CD4-positive, alpha-beta memory T cell (primary cell): ENCODE data around the gene PKLR. TPM values are rescaled to one million over a fixed set of nuclear protein-coding genes. Genes with fewer than 3 reads are reported as not detected.

ENCODE experiments used
- microRNA-seq: library from miRNA; unstranded; fragments of <30 nt; microRNA quantifications from one replicate; pipeline ENCODE4 v1.2.0, GENCODE V29; 2021; ENCODE audit warnings: borderline replicate concordance, borderline number of aligned reads, borderline microRNAs expressed, mixed read lengths
- polyA plus RNA-seq, 2 donors: library from polyadenylated mRNA; unstranded; fragments of 300-500 nt; fragmentation: Illumina TruSeq; gene quantifications; one replicate each; pipeline ENCODE4 v1.2.3, GENCODE V29; 2021
- total RNA-seq, 2 experiments: library from RNA; stranded (reverse); gene quantifications; one replicate each; pipeline ENCODE4 v1.2.3, GENCODE V29; 2021

Gene PKLR
- total and polyA plus RNA-seq, 4 experiments from 2014 or later, result not detected

Small RNAs within 50 kb of the gene (microRNA-seq; reads per million reads assigned to microRNA genes)
- not detected for gene MIR555

Other genes with a start within 250 kb of the PKLR start
- 1 to 10 TPM; 6.0 to 8.5 TPM for gene EFNA4, start 237.7 kb downstream of the PKLR start, total RNA-seq
- gene EFNA4, start 237.7 kb downstream of the PKLR start, polyA plus RNA-seq, result 1 to 10 TPM; 2.5 to 3.5 TPM
- 1 to 10 TPM; 2.0 to 4.3 TPM for gene EFNA3, start 222.6 kb downstream of the PKLR start, total RNA-seq
- 1 to 10 TPM in 1 of 2 donors, under 1 TPM in 1; 0.34 to 1.5 TPM for gene EFNA3, start 222.6 kb downstream of the PKLR start, polyA plus RNA-seq
- 1 to 10 TPM; 1.2 to 1.9 TPM for gene EFNA1, start 173.6 kb downstream of the PKLR start, total RNA-seq
- gene EFNA1, start 173.6 kb downstream of the PKLR start, polyA plus RNA-seq, result 1 to 10 TPM in 1 of 2 donors, under 1 TPM in 1; 0.84 to 2.0 TPM
- 10 to 100 TPM; 20.1 to 22.8 TPM for gene SLC50A1, start 165.6 kb downstream of the PKLR start, total RNA-seq
- 10 to 100 TPM; 50.3 to 91.7 TPM for gene SLC50A1, start 165.6 kb downstream of the PKLR start, polyA plus RNA-seq
- gene DPM3, start 160.9 kb downstream of the PKLR start, total RNA-seq, result 10 to 100 TPM; 51.6 to 53.6 TPM
- gene DPM3, start 160.9 kb downstream of the PKLR start, polyA plus RNA-seq, result 100 to 1,000 TPM; 101 to 119 TPM
- 100 to 1,000 TPM; 173 to 180 TPM for gene KRTCAP2, start 128.1 kb downstream of the PKLR start, total RNA-seq
- gene KRTCAP2, start 128.1 kb downstream of the PKLR start, polyA plus RNA-seq, result 100 to 1,000 TPM; 469 to 488 TPM
- gene TRIM46, start 127.6 kb downstream of the PKLR start, total RNA-seq, result 1 to 10 TPM; 8.4 to 8.5 TPM
- 1 to 10 TPM; 1.6 to 3.6 TPM for gene TRIM46, start 127.6 kb downstream of the PKLR start, polyA plus RNA-seq
- 10 to 100 TPM; 30.9 to 33.5 TPM for gene THBS3, start 93.5 kb downstream of the PKLR start, total RNA-seq
- gene THBS3, start 93.5 kb downstream of the PKLR start, polyA plus RNA-seq, result 1 to 10 TPM; 6.1 to 6.7 TPM
- gene MTX1, start 92.7 kb downstream of the PKLR start, total RNA-seq, result 10 to 100 TPM; 17.7 to 18.2 TPM
- 10 to 100 TPM; 42.5 to 65.5 TPM for gene MTX1, start 92.7 kb downstream of the PKLR start, polyA plus RNA-seq
- gene ENTREP3, start 46.0 kb downstream of the PKLR start, total RNA-seq, result 10 to 100 TPM; 10.5 to 12.2 TPM
- gene ENTREP3, start 46.0 kb downstream of the PKLR start, polyA plus RNA-seq, result 1 to 10 TPM in 1 of 2 donors, under 1 TPM in 1; 0.50 to 1.8 TPM
- gene SCAMP3, start 39.1 kb downstream of the PKLR start, total RNA-seq, result 100 to 1,000 TPM in 1 of 2 experiments, 10 to 100 TPM in 1; 94.4 to 101 TPM
- gene SCAMP3, start 39.1 kb downstream of the PKLR start, polyA plus RNA-seq, result 100 to 1,000 TPM; 132 to 160 TPM
- gene CLK2, start 27.9 kb downstream of the PKLR start, total RNA-seq, result 100 to 1,000 TPM; 123 to 126 TPM
- gene CLK2, start 27.9 kb downstream of the PKLR start, polyA plus RNA-seq, result 10 to 100 TPM; 11.4 to 21.5 TPM
- 1 to 10 TPM; 4.9 to 5.3 TPM for gene HCN3, start 24.0 kb downstream of the PKLR start, total RNA-seq
- under 1 TPM; 0.10 to 0.41 TPM for gene HCN3, start 24.0 kb downstream of the PKLR start, polyA plus RNA-seq
- 10 to 100 TPM; 82.8 to 91.3 TPM for gene FDPS, start 7.4 kb upstream of the PKLR start, total RNA-seq
- gene FDPS, start 7.4 kb upstream of the PKLR start, polyA plus RNA-seq, result 100 to 1,000 TPM; 100 to 157 TPM
- gene RUSC1, start 19.5 kb upstream of the PKLR start, total RNA-seq, result 10 to 100 TPM; 20.0 to 20.1 TPM
- gene RUSC1, start 19.5 kb upstream of the PKLR start, polyA plus RNA-seq, result 10 to 100 TPM in 1 of 2 donors, 1 to 10 TPM in 1; 6.8 to 11.8 TPM